Esophagus muscularis mucosa (tissue), 4 donors: ENCODE results near the gene XIRP2. TPM values are rescaled to one million over a fixed set of nuclear protein-coding genes. Genes with fewer than 3 reads are reported as not detected.
"Not testable (repeated sequence)": the region's sequence is repeated elsewhere in the genome, so short reads cannot be mapped to it uniquely, and the experiment has no call there.

Experiments
- DNase-seq: peaks from one replicate; pipeline ENCODE4 v3.0.0-alpha.2; 2017; ENCODE audit errors: extremely low spot score
- H3K27ac ChIP-seq, 4 donors: fragments of 200-600 bp; sonication (generic); replicated peaks in 1 of 4; 1 replicate in 3 of 4; 2 replicates in 1 of 4; pipeline ENCODE4 v1.5.1; 2016 to 2019; ENCODE audit warnings: mild to moderate bottlenecking in 1 of 4
- H3K27me3 ChIP-seq, 4 donors: fragments of 200-600 bp; sonication (generic); one replicate each; pipeline versions ENCODE4 v1.5.1 to v1.6.0; 2016 to 2019
- H3K36me3 ChIP-seq, 4 donors: fragments of 200-600 bp; sonication (generic); one replicate each; pipeline ENCODE4 v1.5.1; 2016 to 2019
- H3K4me1 ChIP-seq, 4 donors: fragments of 200-600 bp; sonication (generic); one replicate each; pipeline ENCODE4 v1.5.1; 2016 to 2019
- H3K4me3 ChIP-seq, 4 donors: fragments of 200-600 bp; sonication (generic); 1 replicate in 2 of 4; 2 replicates in 2 of 4; pipeline ENCODE4 v1.5.1; 2016 to 2019; ENCODE audit warnings: mild to moderate bottlenecking in 4 of 4, moderate library complexity in 1 of 4
- H3K9me3 ChIP-seq, 4 donors: fragments of 200-600 bp; sonication (generic); 1 replicate in 3 of 4; 2 replicates in 1 of 4; pipeline ENCODE4 v1.5.1; 2016 to 2019
- EP300 ChIP-seq: sonication (generic); formaldehyde crosslinking; IDR thresholded peaks from one replicate; pipeline ENCODE4 v1.6.1; 2017; ENCODE audit warnings: antibody characterized with exemption
- POLR2A ChIP-seq: fragments of 450-650 bp; IDR thresholded peaks from one replicate; pipeline ENCODE4 v1.6.1; 2017; ENCODE audit warnings: antibody characterized with exemption, moderate library complexity, mild to moderate bottlenecking, low read depth
- POLR2AphosphoS5 ChIP-seq, 2 donors: sonication (generic); formaldehyde crosslinking; IDR thresholded peaks; one replicate each; pipeline ENCODE4 v1.6.1; 2017; ENCODE audit warnings: antibody characterized with exemption in 2 of 2
- WGBS: methylation state at CpG from one replicate; pipeline ENCODE4 v1.1.5; 2018; 5-methylcytosine and 5-hydroxymethylcytosine counted together
- intact Hi-C: fragments of 100-400 bp; cut with DNase I; formaldehyde crosslinking; loops from one replicate; pipeline ENCODE4 v1.15.1; 2023
- total RNA-seq, 4 donors: library from RNA; depleted of rRNA; stranded (reverse); fragments of >200 nt; gene quantifications; one replicate each; pipeline versions ENCODE4 v1.1.0 to v1.2.1, GENCODE V29; 2016
- TF ChIP-seq, protein P1 (sequence below), 3 experiments: fragments of 200-600 bp in 2 of 3; fragments of 450-650 bp in 1 of 3; sonication (generic) in 2 of 3; IDR thresholded peaks; one replicate each; pipeline ENCODE4 v1.5.1; 2017 to 2019; ENCODE audit warnings: antibody characterized with exemption in 3 of 3, mild to moderate bottlenecking in 2 of 3, moderate library complexity in 1 of 3

Gene XIRP2
- total RNA-seq, 4 donors from 2014 or later = 0.06 TPM; not detected in 3

DNA sequence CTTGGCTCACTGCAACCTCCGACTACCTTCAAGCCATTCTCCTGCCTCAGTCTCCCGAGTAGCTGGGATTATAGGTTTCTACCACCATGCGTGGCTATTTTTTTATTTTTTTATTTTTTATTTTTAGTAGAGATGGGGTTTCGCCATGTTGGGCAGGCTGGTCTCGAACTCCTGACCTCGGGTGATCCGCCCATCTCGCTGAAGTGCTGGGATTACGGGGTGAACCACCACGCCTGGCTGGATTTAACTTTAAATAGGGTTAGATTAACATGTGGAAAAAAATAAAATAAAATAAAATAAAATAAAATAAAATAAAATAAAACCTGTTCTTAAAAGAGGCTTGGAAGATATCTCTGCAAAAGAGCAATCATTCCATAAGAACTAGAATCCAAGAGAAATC lies 170.9 kb downstream of the XIRP2 start:
- Histone ChIP-seq H3K4me1 (peaks cover 0 to 11% (median 0%) of the 10 kb centered on the region in 4 donors), H3K9me3 (no peaks in the 10 kb centered on the region), H3K36me3 (no peaks in the 10 kb centered on the region), H3K4me3 (no peak overlapping the region), H3K27me3 (no peaks in the 10 kb centered on the region), H3K27ac (no peak overlapping the region)
- intact Hi-C loops = no loop called here
- 88% methylated on average over 10 of the region's 10 CpGs for WGBS
- DNase-seq = no peak
- TF ChIP-seq POLR2A = no peak

DNA sequence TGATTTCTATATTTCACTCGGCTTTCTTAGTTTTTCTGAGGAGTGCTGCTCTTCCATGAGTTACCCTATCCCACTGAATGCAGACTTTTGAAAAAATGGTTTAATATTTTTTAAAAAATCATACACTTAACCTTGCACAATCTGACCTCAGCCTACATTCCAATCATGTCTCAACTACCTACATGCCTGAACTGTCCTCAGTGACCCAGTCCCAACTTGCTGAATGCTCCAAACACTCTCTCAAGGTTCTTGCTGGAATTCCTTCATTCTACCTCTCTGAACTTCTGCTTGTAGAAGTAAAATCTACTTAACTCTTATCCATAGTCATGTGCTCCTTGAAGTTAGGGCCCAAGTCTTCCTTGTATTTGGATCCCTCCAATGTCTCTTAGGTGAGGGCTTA lies 181.6 kb downstream of the XIRP2 start:
- H3K27me3 ChIP-seq = no peaks in the 10 kb centered on the region
- H3K36me3 ChIP-seq = no peaks in the 10 kb centered on the region
- H3K9me3 ChIP-seq = no peaks in the 10 kb centered on the region
- DNase-seq = no peak
- TF ChIP-seq POLR2A = no peak
- TF ChIP-seq, protein P1, sequence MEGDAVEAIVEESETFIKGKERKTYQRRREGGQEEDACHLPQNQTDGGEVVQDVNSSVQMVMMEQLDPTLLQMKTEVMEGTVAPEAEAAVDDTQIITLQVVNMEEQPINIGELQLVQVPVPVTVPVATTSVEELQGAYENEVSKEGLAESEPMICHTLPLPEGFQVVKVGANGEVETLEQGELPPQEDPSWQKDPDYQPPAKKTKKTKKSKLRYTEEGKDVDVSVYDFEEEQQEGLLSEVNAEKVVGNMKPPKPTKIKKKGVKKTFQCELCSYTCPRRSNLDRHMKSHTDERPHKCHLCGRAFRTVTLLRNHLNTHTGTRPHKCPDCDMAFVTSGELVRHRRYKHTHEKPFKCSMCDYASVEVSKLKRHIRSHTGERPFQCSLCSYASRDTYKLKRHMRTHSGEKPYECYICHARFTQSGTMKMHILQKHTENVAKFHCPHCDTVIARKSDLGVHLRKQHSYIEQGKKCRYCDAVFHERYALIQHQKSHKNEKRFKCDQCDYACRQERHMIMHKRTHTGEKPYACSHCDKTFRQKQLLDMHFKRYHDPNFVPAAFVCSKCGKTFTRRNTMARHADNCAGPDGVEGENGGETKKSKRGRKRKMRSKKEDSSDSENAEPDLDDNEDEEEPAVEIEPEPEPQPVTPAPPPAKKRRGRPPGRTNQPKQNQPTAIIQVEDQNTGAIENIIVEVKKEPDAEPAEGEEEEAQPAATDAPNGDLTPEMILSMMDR (IDR thresholded peaks at IDR 0.05) = no peak
- no peak for TF ChIP-seq POLR2AphosphoS5 (IDR thresholded peaks at IDR 0.05)
- TF ChIP-seq EP300 = no peak
- 84% methylated on average over 1 of the region's 1 CpG for WGBS
- H3K4me1 ChIP-seq = no peaks in the 10 kb centered on the region
- H3K27ac ChIP-seq = no peak overlapping the region
- intact Hi-C loops = no loop called here
- H3K4me3 ChIP-seq = no peak overlapping the region

- WGBS = 96% methylated on average over 8 of the region's 8 CpGs
- H3K9me3 ChIP-seq, H3K36me3 ChIP-seq, H3K4me3 ChIP-seq, H3K27me3 ChIP-seq, H3K27ac ChIP-seq, intact Hi-C loops, DNase-seq, H3K4me1 ChIP-seq: not testable (repeated sequence)
Observed at GRCh38 chr2:167075708-167076107, 187.4 kb downstream of the XIRP2 start.

DNA sequence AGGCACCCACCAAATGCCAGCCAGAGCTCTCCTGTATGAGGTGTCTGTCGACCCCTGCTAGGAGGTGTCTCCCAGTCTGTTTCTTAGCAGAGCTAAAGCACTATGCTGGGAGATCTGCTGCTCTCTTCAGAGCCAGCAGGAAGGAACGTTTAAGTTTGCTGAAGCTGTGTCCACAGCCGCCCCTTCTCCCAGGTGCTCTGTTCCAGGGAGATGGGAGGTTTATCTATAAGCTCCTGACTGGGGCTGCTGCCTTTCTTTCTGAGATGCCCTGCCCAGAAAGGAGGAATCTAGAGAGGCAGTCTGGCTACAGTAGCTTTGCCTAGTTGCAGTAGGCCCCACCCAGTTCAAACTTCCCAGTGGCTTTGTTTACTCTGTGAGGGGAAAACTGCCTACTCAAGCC lies 210.7 kb downstream of the XIRP2 start:
- intact Hi-C loops = not testable (repeated sequence)

GRCh38 chr2:167100506-167100905 lies 212.2 kb downstream of the XIRP2 start:
- H3K4me1 ChIP-seq = no peaks in the 10 kb centered on the region
- no peaks in the 10 kb centered on the region for H3K36me3 ChIP-seq
- TF ChIP-seq POLR2AphosphoS5 (IDR thresholded peaks at IDR 0.05) = no peak
- TF ChIP-seq POLR2A = no peak
- TF ChIP-seq, protein P1 (IDR thresholded peaks at IDR 0.05) = no peak
- TF ChIP-seq EP300 = no peak
- no peaks in the 10 kb centered on the region for H3K9me3 ChIP-seq
- intact Hi-C loops = no loop called here
- DNase-seq = no peak
- 70% methylated on average over 2 of the region's 2 CpGs for WGBS
- H3K4me3 ChIP-seq = no peak overlapping the region
- no peaks in the 10 kb centered on the region for H3K27me3 ChIP-seq
- H3K27ac ChIP-seq = no peak overlapping the region

More for the DNA sequence above, 210.7 kb downstream of the XIRP2 start:
- H3K36me3 ChIP-seq, H3K4me3 ChIP-seq, H3K9me3 ChIP-seq, H3K27me3 ChIP-seq, DNase-seq, H3K27ac ChIP-seq, H3K4me1 ChIP-seq: not testable (repeated sequence)
- 87% methylated on average over 3 of the region's 3 CpGs for WGBS

DNA sequence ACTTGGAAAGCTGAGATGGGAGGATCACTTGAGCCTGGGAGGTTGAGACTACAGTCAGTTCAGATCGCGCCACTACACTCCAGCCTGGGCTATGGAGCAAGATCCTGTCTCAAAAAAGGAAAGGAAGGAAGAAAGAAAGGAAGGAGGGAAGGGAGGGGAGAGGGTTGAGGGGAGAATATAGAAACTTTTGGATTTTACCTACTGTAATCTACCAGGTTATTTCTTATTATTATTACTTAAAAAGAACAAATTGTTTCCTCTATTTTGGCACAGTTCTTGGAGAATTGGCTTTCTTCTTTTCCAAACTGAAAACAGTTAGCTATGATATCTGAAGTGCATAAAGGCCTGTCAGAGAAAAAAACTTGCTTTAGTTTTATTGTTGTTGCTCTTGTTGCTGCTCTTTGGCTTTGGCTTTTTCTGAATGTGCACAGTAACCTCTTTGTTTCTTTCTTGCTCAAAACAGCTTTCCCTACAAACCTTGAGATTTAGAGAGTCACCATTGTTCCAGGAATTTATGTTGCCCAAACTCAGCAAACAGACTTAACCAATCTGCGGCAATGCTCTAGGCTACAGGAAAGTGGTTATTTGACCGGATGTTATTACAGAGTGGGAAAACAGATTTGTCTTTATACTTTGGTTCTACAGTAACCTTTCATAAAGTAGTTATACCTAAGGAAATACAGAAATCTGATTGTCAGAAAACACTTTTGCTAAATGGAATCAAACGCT lies 214.9 kb downstream of the XIRP2 start:
- Histone ChIP-seq H3K36me3 (no peaks in the 10 kb centered on the region), H3K27ac (no peak overlapping the region), H3K27me3 (no peaks in the 10 kb centered on the region), H3K9me3 (no peaks in the 10 kb centered on the region), H3K4me3 (no peak overlapping the region), H3K4me1 (no peaks in the 10 kb centered on the region)
- intact Hi-C loops = no loop called here
- no peak for DNase-seq
- WGBS = 88% methylated on average over 5 of the region's 5 CpGs
- TF ChIP-seq, protein P1 (IDR thresholded peaks at IDR 0.05) = no peak
- TF ChIP-seq POLR2AphosphoS5 (IDR thresholded peaks at IDR 0.05) (no peak), EP300 (no peak), POLR2A (no peak)
